H1 (cell line): ENCODE data around the gene SRSF3. TPM values are rescaled to one million over a fixed set of nuclear protein-coding genes. Genes with fewer than 3 reads are reported as not detected.

Experiments used
- ASH2L ChIP-seq: fragments of 200-600, 300-600 bp; sonication (generic); IDR thresholded peaks from one replicate; pipeline ENCODE4 v1.7.1; 2017; ENCODE audit warnings: low read length
- CEBPB ChIP-seq: IDR thresholded peaks from 2 replicates; pipeline ENCODE4 v1.6.1; 2012; ENCODE audit warnings: low read depth, low read length
- KDM1A ChIP-seq: fragments of 200-600, 300-600 bp; sonication (generic); IDR thresholded peaks from 2 replicates; pipeline ENCODE4 v1.7.1; 2016; ENCODE audit warnings: mild to moderate bottlenecking, low read length, borderline replicate concordance
- NANOG ChIP-seq: IDR thresholded peaks from 2 replicates; pipeline ENCODE4 v1.6.1; 2011; ENCODE audit warnings: low read length, low read depth, mild to moderate bottlenecking, inconsistent platforms; ENCODE audit not compliant: insufficient read depth, poor library complexity, severe bottlenecking
- POLR2AphosphoS5 ChIP-seq: IDR thresholded peaks from 2 replicates; pipeline ENCODE4 v1.6.1; 2011; ENCODE audit warnings: low read depth, low read length
- RXRA ChIP-seq: IDR thresholded peaks from 2 replicates; pipeline ENCODE4 v1.6.1; 2011; ENCODE audit warnings: low read depth, mild to moderate bottlenecking, low read length, moderate library complexity; ENCODE audit not compliant: insufficient read depth
- SP1 ChIP-seq: IDR thresholded peaks from 2 replicates; pipeline ENCODE4 v1.6.1; 2011; ENCODE audit warnings: low read depth, low read length
- SRF ChIP-seq: IDR thresholded peaks from 2 replicates; pipeline ENCODE4 v1.6.1; 2011; ENCODE audit warnings: mild to moderate bottlenecking, low read depth, low read length, moderate library complexity
- polyA plus RNA-seq, 7 experiments: library from polyadenylated mRNA; depleted of rRNA in 3 of 7; stranded (reverse) in 5 of 7; unstranded in 2 of 7; fragments of >200 nt in 5 of 7; fragments of 200-250 nt in 2 of 7; gene quantifications; 1 replicate in 5 of 7; 2 replicates in 1 of 7; 4 replicates in 1 of 7; pipeline versions ENCODE4 v1.2.1 to v1.2.3, GENCODE V29; 2011 to 2013; ENCODE audit warnings: missing spikeins in 2 of 7, mixed read lengths in 2 of 7
- total RNA-seq: library from RNA; stranded (reverse); fragmentation: NEBNext Ultra II Directional; extraction: Animal tissue kit (Norgen Biotek cat#: 25700); gene quantifications from 2 replicates; pipeline ENCODE4 v1.2.1, GENCODE V29; 2021
- TF ChIP-seq, protein P1 (sequence below): fragments of 300-600 bp; sonication (generic); IDR thresholded peaks from 2 replicates; pipeline ENCODE4 v1.7.1; 2012; ENCODE audit warnings: low read length, moderate library complexity, mild to moderate bottlenecking, inconsistent platforms; ENCODE audit not compliant: insufficient replicate concordance
- TF ChIP-seq, protein P2 (sequence below), 3 experiments: IDR thresholded peaks; 1 replicate in 2 of 3; 2 replicates in 1 of 3; pipeline versions ENCODE4 v1.5.1 to v1.6.1; 2011; ENCODE audit warnings: low read length in 3 of 3, mild to moderate bottlenecking in 3 of 3, inconsistent platforms in 2 of 3, low read depth in 1 of 3, moderate library complexity in 1 of 3; ENCODE audit not compliant: insufficient read depth in 1 of 3; ENCODE audit errors: control extremely low read depth in 1 of 3

SRSF3 gene
- total and polyA plus RNA-seq, 2 of the 8 experiments (the other 6 are each of a cell fraction or from before 2014, with no cell fraction given): 471 to 689 TPM

DNA sequence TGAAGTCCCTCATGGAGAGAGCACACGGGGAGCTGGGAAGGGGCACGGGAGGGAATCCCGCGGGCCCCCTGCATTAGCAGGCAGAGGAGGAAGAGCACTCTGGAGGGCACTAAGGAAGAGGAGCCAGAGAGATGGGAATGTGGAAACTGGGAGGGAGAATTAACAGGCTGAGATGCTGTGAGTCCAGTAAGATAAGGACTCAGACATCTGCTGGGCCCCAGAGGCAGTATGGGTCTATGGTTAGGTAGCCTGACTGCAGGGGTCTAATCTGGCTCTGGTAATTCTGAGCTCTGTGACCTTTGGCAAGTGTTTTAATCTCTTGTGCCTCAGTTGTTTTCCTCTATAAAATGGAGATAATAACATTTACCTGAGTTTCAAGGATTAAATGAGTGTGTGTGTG lies 15.7 kb upstream of the SRSF3 start (continued):
- TF ChIP-seq, protein P1, sequence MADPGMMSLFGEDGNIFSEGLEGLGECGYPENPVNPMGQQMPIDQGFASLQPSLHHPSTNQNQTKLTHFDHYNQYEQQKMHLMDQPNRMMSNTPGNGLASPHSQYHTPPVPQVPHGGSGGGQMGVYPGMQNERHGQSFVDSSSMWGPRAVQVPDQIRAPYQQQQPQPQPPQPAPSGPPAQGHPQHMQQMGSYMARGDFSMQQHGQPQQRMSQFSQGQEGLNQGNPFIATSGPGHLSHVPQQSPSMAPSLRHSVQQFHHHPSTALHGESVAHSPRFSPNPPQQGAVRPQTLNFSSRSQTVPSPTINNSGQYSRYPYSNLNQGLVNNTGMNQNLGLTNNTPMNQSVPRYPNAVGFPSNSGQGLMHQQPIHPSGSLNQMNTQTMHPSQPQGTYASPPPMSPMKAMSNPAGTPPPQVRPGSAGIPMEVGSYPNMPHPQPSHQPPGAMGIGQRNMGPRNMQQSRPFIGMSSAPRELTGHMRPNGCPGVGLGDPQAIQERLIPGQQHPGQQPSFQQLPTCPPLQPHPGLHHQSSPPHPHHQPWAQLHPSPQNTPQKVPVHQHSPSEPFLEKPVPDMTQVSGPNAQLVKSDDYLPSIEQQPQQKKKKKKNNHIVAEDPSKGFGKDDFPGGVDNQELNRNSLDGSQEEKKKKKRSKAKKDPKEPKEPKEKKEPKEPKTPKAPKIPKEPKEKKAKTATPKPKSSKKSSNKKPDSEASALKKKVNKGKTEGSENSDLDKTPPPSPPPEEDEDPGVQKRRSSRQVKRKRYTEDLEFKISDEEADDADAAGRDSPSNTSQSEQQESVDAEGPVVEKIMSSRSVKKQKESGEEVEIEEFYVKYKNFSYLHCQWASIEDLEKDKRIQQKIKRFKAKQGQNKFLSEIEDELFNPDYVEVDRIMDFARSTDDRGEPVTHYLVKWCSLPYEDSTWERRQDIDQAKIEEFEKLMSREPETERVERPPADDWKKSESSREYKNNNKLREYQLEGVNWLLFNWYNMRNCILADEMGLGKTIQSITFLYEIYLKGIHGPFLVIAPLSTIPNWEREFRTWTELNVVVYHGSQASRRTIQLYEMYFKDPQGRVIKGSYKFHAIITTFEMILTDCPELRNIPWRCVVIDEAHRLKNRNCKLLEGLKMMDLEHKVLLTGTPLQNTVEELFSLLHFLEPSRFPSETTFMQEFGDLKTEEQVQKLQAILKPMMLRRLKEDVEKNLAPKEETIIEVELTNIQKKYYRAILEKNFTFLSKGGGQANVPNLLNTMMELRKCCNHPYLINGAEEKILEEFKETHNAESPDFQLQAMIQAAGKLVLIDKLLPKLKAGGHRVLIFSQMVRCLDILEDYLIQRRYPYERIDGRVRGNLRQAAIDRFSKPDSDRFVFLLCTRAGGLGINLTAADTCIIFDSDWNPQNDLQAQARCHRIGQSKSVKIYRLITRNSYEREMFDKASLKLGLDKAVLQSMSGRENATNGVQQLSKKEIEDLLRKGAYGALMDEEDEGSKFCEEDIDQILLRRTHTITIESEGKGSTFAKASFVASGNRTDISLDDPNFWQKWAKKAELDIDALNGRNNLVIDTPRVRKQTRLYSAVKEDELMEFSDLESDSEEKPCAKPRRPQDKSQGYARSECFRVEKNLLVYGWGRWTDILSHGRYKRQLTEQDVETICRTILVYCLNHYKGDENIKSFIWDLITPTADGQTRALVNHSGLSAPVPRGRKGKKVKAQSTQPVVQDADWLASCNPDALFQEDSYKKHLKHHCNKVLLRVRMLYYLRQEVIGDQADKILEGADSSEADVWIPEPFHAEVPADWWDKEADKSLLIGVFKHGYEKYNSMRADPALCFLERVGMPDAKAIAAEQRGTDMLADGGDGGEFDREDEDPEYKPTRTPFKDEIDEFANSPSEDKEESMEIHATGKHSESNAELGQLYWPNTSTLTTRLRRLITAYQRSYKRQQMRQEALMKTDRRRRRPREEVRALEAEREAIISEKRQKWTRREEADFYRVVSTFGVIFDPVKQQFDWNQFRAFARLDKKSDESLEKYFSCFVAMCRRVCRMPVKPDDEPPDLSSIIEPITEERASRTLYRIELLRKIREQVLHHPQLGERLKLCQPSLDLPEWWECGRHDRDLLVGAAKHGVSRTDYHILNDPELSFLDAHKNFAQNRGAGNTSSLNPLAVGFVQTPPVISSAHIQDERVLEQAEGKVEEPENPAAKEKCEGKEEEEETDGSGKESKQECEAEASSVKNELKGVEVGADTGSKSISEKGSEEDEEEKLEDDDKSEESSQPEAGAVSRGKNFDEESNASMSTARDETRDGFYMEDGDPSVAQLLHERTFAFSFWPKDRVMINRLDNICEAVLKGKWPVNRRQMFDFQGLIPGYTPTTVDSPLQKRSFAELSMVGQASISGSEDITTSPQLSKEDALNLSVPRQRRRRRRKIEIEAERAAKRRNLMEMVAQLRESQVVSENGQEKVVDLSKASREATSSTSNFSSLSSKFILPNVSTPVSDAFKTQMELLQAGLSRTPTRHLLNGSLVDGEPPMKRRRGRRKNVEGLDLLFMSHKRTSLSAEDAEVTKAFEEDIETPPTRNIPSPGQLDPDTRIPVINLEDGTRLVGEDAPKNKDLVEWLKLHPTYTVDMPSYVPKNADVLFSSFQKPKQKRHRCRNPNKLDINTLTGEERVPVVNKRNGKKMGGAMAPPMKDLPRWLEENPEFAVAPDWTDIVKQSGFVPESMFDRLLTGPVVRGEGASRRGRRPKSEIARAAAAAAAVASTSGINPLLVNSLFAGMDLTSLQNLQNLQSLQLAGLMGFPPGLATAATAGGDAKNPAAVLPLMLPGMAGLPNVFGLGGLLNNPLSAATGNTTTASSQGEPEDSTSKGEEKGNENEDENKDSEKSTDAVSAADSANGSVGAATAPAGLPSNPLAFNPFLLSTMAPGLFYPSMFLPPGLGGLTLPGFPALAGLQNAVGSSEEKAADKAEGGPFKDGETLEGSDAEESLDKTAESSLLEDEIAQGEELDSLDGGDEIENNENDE: no peak
- no peak for TF ChIP-seq NANOG
- TF ChIP-seq POLR2AphosphoS5: no peak
- TF ChIP-seq SP1: no peak
- TF ChIP-seq, protein P2, sequence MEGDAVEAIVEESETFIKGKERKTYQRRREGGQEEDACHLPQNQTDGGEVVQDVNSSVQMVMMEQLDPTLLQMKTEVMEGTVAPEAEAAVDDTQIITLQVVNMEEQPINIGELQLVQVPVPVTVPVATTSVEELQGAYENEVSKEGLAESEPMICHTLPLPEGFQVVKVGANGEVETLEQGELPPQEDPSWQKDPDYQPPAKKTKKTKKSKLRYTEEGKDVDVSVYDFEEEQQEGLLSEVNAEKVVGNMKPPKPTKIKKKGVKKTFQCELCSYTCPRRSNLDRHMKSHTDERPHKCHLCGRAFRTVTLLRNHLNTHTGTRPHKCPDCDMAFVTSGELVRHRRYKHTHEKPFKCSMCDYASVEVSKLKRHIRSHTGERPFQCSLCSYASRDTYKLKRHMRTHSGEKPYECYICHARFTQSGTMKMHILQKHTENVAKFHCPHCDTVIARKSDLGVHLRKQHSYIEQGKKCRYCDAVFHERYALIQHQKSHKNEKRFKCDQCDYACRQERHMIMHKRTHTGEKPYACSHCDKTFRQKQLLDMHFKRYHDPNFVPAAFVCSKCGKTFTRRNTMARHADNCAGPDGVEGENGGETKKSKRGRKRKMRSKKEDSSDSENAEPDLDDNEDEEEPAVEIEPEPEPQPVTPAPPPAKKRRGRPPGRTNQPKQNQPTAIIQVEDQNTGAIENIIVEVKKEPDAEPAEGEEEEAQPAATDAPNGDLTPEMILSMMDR (IDR thresholded peaks at IDR 0.05; ENCODE audit: control extremely low read depth in 1 of 3, insufficient read depth in 1 of 3, low read depth in 1 of 3, low read length in 3 of 3): no peak
- TF ChIP-seq KDM1A: no peak
- no peak for TF ChIP-seq RXRA
- TF ChIP-seq CEBPB: no peak
- TF ChIP-seq ASH2L: no peak
- TF ChIP-seq SRF: no peak
